HG03097 (cell line): Measurements from ENCODE around the gene PLCE1.

ENCODE experiments used
- ATAC-seq: cut with Tn5 transposase; IDR thresholded peaks from one replicate; pipeline ENCODE4 v1.9.1; 2021; ENCODE audit not compliant: unreplicated experiment, low FRiP score

The PLCE1 gene

DNA sequence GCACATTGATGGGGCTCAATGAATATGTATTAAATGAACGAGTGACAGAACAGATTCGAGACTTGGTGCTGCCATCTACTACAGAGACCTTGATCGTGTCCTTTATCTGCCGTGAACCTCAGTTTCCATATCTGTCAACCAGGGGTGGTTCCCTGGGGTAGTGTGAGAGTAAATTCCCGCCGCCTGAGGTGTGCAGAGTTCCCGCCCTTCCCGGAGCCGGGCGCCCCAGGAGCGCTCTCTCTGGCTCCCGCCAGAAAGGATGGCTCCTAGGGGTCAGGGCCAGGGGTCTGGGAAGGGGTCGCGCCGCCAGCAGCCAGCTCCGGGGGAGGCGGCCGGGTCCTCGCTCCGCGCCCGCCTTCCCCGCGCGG lies 333 bp upstream of the PLCE1 start:
- no peak for ATAC-seq

DNA sequence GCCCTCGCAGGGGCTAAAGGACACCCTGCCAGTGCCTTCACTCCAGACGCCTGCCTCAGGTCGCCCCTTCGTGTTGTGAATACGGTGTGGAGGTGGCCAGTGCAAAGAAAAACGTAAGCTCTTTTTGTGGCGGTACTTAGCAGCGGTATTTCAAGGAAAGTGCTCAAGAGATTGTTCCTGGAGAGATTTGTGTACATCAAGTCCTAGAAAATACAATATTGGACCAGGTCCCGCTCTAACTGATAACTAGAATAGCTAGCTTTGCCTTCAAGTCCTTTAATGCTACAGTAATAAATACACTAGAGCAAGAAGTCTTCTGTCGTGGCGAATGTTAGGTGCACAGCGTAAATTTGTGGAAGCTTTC lies 689 bp downstream of the PLCE1 start:
- ATAC-seq: no peak

DNA sequence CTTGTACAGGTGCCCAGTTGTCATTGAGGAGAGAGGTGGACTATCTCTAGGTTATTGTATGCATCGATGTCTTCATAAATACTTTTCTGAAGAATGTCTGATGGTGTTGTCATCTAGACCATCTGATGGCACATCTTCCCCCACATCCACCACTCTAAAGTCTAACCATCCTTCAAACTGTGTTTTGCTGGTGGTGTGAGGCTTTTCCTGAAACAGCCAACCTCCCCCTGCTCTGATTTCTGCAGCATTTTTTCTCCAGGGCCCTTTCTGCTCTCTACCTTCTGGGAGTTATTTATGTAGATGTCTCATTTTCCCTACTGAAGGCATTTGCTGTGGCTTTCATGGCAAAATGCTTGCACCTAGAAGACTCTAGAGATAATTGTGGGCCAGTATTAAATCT lies 1.5 kb downstream of the PLCE1 start:
- no peak for ATAC-seq

DNA sequence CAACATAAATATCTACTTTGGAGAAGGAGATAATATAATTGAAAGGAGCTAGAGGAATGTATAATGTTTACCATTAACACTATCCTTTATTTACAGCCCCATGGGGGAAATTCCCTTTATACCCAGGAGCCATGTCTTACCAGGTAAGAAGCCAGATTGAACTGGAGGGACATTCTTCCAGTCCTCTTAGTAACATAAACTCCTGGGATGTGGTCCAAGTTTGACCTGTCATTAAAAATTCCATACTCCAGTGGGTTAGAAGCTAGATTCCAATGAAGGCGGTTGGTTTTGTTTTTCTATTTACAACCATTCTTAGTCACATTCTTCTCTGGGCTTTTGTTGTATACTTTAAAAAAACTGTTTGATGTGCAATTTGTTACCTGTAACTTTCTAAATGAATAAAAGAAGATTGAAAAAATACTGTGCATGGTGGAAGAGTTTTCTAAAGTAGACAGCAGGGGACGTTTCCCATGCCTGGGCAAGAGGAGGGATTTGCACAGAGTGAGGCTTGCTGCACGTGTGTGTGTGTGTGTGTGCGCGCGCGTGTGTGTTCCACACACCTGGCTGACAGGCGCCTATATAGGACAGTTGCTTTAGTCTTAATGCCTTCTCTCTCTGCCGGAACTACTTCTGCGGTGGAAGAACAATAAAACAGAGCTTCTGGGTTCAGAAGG lies 2.0 kb downstream of the PLCE1 start:
- no peak for ATAC-seq

DNA sequence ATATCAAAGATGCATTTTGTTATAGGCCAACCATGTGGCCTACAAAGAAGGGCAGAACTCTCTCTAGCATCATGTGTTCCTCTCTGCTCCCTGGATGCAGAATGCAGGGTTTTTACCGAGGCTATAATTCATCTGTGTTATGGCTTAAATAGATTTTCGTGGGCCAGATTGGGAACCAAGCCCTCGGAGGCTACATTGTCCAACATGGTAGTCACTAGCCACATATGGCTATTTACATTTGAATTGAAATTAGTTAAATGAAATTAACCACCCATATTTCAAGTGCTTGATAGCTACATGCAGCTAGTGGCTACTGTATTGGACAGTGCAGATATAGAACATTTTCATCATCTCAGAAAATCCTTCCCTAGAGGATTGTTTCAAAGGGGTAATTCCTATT lies 2.8 kb downstream of the PLCE1 start:
- no peak for ATAC-seq

DNA sequence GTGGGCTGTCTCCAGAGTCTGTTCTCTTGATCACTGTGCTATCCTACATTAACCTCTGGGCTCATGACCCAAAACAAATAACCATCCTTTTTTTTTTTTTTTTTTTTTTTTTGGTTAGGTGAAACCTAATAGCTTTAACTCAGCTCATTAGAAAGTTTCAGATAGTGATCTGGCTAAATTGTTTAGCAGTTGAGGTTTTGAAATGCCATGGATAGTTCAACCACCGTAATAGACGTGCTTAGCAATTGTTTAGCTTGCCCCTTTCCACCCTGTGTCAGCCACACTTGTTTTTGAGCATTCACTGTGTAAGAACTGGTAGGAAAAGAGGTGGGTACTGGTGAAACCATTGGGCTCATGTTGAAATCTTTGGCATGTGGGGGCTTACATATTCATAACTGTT lies 3.8 kb downstream of the PLCE1 start:
- ATAC-seq: no peak

DNA sequence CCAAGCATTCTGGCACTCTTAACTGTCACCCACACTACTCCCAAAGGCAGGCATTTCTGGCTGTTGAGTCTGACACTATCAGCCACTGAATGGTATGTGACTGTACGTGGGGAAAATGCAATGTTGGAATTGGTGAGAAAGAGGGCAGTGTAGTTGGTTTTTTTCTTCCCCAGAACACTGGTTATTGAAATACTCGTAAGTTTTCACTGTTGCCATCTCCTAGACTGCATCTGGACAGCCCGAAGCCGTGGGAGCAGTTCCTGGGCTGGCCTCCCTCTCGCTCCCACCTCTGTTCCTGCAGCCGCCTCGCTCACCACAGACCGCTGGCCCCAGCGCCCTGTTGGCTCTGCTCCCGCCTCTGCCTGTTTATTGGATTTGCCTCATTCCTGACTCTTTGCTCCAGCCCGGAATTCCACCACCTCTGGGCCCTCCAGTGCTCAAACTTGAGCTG lies 5.7 kb downstream of the PLCE1 start:
- ATAC-seq: no peak

DNA sequence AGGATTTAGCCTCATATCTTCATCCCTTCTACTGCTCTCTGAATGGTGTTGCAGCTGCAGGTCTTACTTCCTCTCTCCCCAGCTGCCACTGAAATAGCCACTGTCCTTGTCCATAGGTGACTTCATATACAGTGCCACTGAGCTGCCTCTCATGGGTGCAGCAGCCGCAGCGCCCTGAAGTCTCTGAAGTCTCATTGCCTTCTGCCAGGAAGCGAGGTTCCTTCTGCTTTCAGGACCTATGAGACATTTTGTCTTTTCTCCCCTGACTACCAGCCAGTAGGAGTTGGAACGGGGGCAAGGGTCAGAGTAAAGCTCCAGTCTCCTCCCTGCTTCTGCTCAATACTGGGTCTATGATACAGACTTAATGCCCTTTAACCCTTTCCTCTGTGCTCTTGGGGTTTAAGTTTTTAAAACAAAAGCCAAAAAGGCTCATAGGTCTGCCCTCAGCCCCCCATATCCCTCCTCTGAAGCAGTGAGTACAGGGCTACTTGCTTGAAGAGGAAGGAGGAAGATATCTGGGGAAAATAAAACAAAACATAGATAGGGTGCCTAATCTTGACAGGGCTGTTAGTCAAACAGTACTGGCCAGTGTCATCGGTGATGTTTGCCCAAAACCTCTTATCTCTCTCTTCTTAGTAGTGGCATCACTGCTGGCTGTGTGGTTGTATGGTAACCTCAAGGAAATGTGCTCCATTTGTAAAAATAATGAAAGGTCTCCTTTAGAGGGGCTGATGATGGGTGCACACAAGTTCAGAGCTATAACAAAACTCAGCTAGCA lies 7.1 kb downstream of the PLCE1 start:
- no peak for ATAC-seq

DNA sequence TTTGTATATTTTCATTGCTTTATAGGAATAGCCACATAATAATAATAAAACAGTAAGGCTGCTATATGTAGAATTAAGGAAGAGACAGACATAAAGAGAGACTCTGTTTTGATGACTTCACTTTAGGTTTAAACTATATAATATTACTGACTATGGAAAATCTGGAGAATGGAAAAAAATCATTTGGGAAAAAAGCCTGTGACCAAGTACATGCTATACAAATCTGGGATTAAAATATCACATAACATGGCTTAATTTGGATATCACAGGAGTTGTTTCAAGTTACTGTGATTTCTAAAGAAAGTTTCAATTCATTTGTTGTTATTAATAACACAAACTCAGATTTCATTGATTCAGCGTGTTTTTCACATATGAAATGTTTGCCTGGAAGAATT lies 7.7 kb downstream of the PLCE1 start:
- ATAC-seq: no peak

DNA sequence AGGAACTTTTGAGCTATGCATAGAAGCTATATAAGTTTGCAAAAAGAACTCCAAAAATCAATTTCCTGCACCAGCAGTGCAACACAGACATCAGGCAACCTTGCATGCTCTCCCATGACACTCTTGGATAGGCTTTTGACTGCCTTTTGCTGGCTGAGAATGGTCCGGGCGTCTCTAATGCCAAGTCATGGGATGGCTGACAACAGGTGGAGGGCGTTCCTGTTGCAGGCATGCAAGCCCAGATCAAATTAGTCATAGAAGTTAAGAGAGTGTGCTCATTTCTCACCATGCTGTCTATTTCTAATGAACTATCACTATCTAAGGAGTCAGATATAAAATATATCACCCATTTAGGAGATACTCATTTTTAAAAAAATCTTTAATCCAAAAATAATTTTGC lies 8.4 kb downstream of the PLCE1 start:
- no peak for ATAC-seq

DNA sequence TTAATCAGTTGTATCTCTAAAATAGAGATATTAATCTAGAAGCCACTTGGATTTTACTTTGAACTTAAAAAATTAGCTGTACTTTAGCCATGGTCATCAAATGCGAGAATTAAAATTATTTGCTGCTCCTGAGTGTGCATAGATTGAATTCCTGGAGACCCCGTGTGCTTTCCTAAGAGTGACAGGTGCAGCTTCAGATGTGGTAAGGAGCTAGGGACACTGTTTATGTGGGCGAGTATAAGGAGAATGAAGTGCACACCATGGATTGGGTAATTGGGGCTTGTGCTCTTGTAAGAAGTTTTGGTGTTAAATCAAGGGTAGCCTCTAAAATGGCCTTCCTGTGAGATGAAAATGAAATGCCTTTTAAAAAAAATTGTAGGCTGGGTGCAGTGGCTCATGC lies 9.8 kb downstream of the PLCE1 start:
- ATAC-seq: no peak

DNA sequence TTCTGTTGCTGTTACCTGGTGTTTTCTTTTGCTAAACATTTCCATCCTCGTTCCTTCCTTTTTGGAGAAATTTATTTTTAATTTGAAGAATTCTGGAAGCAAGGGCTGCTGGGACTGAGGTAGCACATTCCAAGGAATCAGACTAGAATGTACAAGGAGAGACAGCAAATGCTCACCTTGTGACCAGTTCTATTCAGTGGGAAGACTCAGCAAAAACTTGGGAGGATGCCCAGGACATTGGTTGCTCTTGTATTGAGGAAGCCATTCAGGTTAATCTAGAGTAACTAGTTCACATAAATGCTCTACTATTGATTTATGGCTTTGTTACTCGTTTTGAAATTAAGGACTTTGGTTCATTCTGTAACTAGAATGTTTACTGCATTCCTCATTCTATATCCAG lies 11.3 kb downstream of the PLCE1 start:
- no peak for ATAC-seq

DNA sequence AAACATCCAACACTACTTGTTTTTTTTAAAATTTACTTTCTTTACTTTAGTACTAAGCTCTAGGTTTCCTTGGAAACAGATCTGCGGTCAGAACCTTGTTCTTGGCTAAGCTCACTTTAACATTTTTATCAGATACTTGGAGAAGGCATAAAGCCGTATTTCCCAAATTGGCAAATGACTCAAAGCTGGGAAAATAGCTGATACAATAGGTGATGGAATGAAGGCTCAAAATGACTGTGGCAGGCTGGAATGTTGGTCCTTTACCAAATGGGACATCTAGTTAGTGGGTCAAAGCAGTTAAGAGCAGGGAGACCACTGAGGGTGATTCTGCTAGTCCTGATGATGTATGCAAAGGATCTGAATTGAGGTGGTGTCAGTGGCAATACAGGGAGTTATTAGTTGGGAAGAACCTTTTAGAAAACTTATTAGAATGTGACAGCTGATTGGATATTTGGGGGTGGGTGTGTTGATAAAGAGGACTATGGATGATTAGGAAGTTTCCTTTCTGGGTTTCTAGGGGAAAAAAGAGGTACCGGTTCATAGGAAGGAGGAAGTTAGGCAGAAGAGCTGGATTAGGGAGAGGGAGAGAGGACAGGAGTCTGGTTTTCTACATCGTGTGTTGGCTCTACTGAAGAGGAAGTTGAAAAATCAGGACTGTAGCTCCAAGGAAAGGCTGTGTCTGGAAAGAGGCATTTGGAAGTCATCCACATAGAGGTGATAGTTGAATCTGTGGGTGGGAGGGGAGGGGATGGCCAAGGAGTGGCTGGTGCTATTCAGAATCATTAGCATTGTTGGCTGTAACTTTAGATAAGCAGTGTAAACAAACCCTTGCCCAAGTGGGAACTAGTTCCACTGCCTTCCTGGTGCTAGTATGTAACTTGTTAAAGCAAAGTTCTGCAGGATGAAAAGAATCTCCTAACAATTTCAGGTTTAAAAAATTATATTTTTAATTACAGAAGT lies 13.1 kb downstream of the PLCE1 start:
- no peak for ATAC-seq

DNA sequence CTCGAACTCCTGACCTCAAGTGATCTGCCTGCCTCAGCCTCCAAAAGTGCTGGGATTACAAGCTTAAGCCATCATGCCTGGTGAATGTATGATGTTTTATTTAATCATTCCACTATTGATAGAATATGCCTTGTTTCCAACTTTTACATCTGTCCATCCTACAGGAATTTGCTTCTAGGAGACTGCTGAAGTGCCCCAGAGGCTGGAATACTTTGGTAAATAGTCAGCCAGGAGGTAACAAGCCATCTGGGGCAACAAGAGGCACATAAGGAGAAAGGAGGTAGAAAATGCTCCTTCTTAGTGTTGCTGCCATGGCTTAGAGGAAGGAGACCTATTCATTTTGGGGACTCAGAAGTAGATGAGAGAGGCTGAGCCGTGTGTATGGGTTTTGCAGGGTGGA lies 14.8 kb downstream of the PLCE1 start:
- ATAC-seq: no peak

DNA sequence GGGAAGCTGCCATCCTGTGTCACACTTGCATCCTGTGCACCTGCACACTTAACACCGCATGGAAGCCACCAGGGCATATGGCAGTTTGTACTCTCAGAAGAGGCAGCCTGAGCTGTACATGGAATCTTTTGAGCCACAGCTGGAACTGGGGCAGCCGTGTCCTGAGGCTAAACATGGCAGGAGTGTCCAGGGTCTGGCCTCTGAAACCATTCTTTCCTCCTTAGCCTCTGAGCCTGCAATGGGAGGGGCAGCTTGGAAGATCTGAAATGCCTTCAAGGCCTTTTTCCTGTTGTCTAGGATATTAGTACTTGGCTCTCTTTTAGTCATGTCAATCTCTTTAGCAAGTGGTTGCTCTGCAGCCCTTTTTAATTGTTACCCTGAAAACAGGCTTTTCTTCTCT lies 16.4 kb downstream of the PLCE1 start:
- ATAC-seq: no peak

DNA sequence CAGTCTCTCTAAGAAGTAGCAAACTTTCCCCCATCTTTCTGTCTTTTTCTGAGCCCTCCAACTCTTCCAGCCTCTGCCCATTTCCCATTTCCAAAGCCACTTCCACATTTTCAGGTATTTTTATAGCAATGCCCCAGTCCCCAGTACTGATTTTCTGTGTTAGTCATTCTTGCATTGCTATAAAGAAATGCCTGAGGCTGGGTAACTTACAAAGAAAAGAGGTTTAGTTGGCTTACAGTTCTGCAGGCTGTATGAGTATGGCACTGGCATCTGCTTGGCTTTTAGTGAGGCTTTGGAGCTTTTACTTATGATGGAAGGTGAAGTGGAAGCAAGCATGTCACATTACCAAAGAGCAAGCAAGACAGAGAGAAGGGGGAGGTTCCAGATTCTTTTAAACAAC lies 17.2 kb downstream of the PLCE1 start:
- ATAC-seq: no peak

DNA sequence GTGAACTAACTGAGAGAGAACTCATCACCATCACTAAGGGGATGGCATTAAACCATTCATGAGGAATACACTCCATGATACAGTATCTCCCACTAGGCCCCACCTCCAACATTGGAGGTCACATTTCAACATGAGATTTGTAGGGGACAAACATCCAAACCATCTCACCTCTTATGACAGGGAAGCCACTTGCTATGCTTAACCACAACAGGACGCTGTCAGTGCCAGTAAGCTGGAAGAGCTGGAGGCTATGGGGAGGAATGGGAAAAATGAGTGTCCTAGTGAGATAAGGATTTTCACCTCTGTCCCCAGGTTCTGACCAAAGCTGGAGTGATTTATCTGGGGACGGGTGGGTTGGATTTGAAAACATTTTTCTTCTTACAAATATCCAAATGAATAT lies 17.6 kb downstream of the PLCE1 start:
- no peak for ATAC-seq

DNA sequence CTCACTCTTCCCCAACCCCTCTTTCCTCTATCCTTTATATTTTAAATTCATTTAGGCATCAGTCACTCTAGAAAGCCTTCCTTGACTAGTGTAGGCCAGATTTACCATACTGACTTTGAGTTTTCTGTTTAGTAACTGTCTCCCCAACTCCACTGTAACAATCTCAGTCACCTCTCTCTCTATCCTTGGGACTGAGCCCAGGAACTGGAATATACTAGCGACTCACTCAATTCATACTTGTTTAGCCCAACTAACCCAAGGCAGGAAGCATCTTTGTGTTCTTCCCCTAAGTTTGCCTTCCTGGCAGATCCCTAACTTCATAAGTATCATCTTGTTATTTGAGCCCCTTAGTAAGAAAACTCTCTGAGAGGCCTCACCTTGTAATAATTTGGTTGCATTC lies 19.1 kb downstream of the PLCE1 start:
- ATAC-seq: no peak

DNA sequence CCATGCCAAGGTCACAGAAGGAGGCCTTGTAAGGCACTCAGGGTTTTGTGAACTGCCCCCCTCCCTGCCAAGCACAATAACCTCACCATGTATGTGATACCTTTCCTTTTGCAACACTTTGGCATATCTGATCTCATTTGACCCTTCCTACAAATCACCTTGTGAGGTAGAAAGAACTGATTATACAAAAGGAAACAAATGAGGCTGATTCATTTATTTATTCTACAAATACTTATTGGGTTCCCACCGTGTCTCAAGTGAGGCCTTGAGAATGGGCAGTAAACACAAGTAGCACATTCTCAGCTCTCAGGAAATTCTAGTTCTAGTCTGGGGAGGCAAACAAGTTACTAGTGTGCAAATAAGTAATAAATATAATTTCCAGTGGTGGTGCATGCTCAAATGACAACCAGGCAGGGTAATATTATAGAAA lies 19.6 kb downstream of the PLCE1 start:
- no peak for ATAC-seq

DNA sequence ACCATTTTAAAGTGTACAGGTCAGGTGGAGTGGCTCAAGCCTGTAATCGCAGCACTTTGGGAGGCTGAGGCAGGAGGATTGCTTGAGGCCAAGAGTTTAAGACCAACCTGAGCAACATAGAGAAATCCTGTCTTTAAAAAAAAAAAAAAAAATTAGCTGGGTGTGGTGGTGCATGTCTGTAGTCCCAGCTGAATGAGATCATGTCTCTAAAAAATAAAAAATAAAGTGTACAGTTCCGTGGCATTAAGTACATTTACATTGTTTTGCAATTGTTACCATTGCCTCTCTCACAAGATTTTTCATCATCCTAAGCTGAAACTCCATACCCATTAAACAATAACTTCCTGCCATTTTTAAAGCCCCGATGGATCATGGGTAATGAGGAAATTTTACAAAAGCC lies 20.6 kb downstream of the PLCE1 start:
- no peak for ATAC-seq
